NCI-H2107 (cell line): ENCODE results near the gene MTA3.

ENCODE experiments used
- DNase-seq: peaks from one replicate; lab custom pipeline; 2025; lab: John Stamatoyannopoulos, UW

MTA3 gene

GRCh38 chr2:42787424-42787787 lies 219.0 kb downstream of the MTA3 start:
- DNase-seq = no peak

- DNase-seq = no peak
Measured at GRCh38 chr2:42787788-42788477, 219.5 kb downstream of the MTA3 start.

GRCh38 chr2:42788478-42788793 lies 220.0 kb downstream of the MTA3 start:
- no peak for DNase-seq

GRCh38 chr2:42788882-42789281 lies 220.4 kb downstream of the MTA3 start:
- DNase-seq = no peak

- no peak for DNase-seq
Measured at GRCh38 chr2:42789751-42790150, 221.3 kb downstream of the MTA3 start.

GRCh38 chr2:42791606-42792005 lies 223.2 kb downstream of the MTA3 start:
- DNase-seq = no peak

GRCh38 chr2:42792087-42792582 lies 223.7 kb downstream of the MTA3 start:
- no peak for DNase-seq

- DNase-seq = no peak
Measured at GRCh38 chr2:42792583-42793333, 224.3 kb downstream of the MTA3 start, which contains the start of gene HAAO. Gene HAAO, minus strand, starts transcription at chr2:42792583. Its CDS starts 47 bp downstream, at chr2:42792536.

GRCh38 chr2:42793334-42794270 lies 225.2 kb downstream of the MTA3 start:
- no peak for DNase-seq

- no peak for DNase-seq
Measured at GRCh38 chr2:42794271-42795046, 226.0 kb downstream of the MTA3 start.

GRCh38 chr2:42795275-42795674 lies 226.8 kb downstream of the MTA3 start:
- no peak for DNase-seq

- no peak for DNase-seq
Measured at GRCh38 chr2:42795841-42796301, 227.4 kb downstream of the MTA3 start.

GRCh38 chr2:42796427-42797248 lies 228.2 kb downstream of the MTA3 start:
- no peak for DNase-seq

- no peak for DNase-seq
Measured at GRCh38 chr2:42797281-42797680, 228.8 kb downstream of the MTA3 start.

- no peak for DNase-seq
Measured at GRCh38 chr2:42799881-42800280, 231.4 kb downstream of the MTA3 start.

- no peak for DNase-seq
Measured at GRCh38 chr2:42800461-42800962, 232.1 kb downstream of the MTA3 start.

- no peak for DNase-seq
Measured at GRCh38 chr2:42800981-42801380, 232.5 kb downstream of the MTA3 start.

GRCh38 chr2:42801381-42801780 lies 232.9 kb downstream of the MTA3 start:
- DNase-seq = no peak

GRCh38 chr2:42802150-42802549 lies 233.7 kb downstream of the MTA3 start:
- no peak for DNase-seq

GRCh38 chr2:42804338-42804737 lies 235.9 kb downstream of the MTA3 start:
- no peak for DNase-seq
